ENCODE measurements around the gene PTCHD1.

The PTCHD1 gene

DNA sequence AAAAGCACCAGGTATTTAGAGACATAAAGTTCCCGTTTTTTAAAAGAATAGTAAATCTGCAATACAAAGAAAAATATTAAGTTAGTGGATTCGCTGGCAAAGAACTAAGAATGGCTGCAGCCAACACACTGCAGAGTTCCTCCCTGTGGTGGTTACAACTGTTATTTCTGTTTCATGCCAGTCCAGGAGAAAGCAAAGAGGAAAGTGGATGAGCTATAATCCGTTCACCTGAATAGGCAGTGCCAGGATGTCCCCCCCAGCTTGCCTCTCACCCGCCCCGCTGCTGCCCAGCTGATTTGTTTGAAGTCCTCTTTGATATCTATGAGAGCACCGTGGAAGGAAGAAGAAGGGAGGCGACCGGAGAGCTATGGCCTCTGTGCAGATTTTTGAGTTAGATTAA is 63.9 kb downstream of the PTCHD1 start:
- no peak overlapping the region for H3K9ac ChIP-seq (ENCODE audit: low read length)
- no peak overlapping the region for H2AFZ ChIP-seq (ENCODE audit: low read depth, low read length, severe bottlenecking)
- no peaks in the 10 kb centered on the region for H3K27me3 ChIP-seq (ENCODE audit: low read length)
- no peak overlapping the region for H3K4me3 ChIP-seq (ENCODE audit: insufficient read depth, low read length, poor library complexity, severe bottlenecking)
- H3K36me3 ChIP-seq (ENCODE audit: low read length), result no peaks in the 10 kb centered on the region
- H3K79me2 ChIP-seq (ENCODE audit: insufficient read depth, low read length), result no peaks in the 10 kb centered on the region
- H3K4me2 ChIP-seq (ENCODE audit: low read depth, low read length, poor library complexity, severe bottlenecking), result no peak overlapping the region
- no peak for TF ChIP-seq EZH2phosphoT487 (conservative IDR thresholded peaks at IDR 0.05; ENCODE audit: low read length)
- TF ChIP-seq, protein P1, sequence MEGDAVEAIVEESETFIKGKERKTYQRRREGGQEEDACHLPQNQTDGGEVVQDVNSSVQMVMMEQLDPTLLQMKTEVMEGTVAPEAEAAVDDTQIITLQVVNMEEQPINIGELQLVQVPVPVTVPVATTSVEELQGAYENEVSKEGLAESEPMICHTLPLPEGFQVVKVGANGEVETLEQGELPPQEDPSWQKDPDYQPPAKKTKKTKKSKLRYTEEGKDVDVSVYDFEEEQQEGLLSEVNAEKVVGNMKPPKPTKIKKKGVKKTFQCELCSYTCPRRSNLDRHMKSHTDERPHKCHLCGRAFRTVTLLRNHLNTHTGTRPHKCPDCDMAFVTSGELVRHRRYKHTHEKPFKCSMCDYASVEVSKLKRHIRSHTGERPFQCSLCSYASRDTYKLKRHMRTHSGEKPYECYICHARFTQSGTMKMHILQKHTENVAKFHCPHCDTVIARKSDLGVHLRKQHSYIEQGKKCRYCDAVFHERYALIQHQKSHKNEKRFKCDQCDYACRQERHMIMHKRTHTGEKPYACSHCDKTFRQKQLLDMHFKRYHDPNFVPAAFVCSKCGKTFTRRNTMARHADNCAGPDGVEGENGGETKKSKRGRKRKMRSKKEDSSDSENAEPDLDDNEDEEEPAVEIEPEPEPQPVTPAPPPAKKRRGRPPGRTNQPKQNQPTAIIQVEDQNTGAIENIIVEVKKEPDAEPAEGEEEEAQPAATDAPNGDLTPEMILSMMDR (IDR thresholded peaks at IDR 0.05; ENCODE audit: insufficient read depth, low read length, poor library complexity, severe bottlenecking), result no peak
- no peak overlapping the region for H3K27ac ChIP-seq (ENCODE audit: low read depth, low read length)
- H3K9me3 ChIP-seq (ENCODE audit: insufficient read depth, low read length), result no peaks in the 10 kb centered on the region
- H3K9me2 ChIP-seq (replicated peaks; ENCODE audit: insufficient read depth, low read length), result no peaks in the 10 kb centered on the region
- H3F3A ChIP-seq (ENCODE audit: insufficient read depth), result no peaks in the 10 kb centered on the region
- H4K20me1 ChIP-seq (ENCODE audit: low read depth, low read length), result no peaks in the 10 kb centered on the region

DNA sequence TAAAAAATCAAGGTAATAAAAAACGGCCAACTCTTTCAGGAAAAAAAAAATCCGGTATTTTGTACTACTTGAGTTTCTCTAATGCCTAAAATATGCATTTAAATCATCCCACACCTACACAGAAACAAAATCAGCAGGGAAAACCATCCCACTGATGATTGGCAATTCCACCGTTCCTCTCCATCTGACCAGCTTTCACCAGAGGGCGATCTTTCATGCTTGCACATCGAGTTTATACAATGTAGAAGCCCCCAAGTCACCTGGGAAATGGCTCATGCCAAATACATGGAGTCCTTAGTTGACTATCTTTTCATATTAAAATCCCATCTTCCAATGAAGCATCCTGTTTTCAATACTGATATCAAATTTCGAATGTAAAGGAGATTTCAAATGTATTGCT is 69.2 kb downstream of the PTCHD1 start:
- no peaks in the 10 kb centered on the region for H3K79me2 ChIP-seq (ENCODE audit: insufficient read depth, low read length)
- no peak overlapping the region for H2AFZ ChIP-seq (ENCODE audit: low read depth, low read length, severe bottlenecking)
- H3K9me2 ChIP-seq (replicated peaks; ENCODE audit: insufficient read depth, low read length), result no peaks in the 10 kb centered on the region
- no peaks in the 10 kb centered on the region for H4K20me1 ChIP-seq (ENCODE audit: low read depth, low read length)
- H3K27me3 ChIP-seq (ENCODE audit: low read length), result no peaks in the 10 kb centered on the region
- no peak overlapping the region for H3K4me2 ChIP-seq (ENCODE audit: low read depth, low read length, poor library complexity, severe bottlenecking)
- TF ChIP-seq, protein P1 (IDR thresholded peaks at IDR 0.05; ENCODE audit: insufficient read depth, low read length, poor library complexity, severe bottlenecking), result no peak
- no peak for TF ChIP-seq EZH2phosphoT487 (conservative IDR thresholded peaks at IDR 0.05; ENCODE audit: low read length)
- no peak overlapping the region for H3K4me3 ChIP-seq (ENCODE audit: insufficient read depth, low read length, poor library complexity, severe bottlenecking)
- no peak overlapping the region for H3K9ac ChIP-seq (ENCODE audit: low read length)
- H3K36me3 ChIP-seq (ENCODE audit: low read length), result no peaks in the 10 kb centered on the region
- no peak overlapping the region for H3K27ac ChIP-seq (ENCODE audit: low read depth, low read length)
- no peaks in the 10 kb centered on the region for H3F3A ChIP-seq (ENCODE audit: insufficient read depth)
- H3K9me3 ChIP-seq (ENCODE audit: insufficient read depth, low read length), result no peaks in the 10 kb centered on the region

DNA sequence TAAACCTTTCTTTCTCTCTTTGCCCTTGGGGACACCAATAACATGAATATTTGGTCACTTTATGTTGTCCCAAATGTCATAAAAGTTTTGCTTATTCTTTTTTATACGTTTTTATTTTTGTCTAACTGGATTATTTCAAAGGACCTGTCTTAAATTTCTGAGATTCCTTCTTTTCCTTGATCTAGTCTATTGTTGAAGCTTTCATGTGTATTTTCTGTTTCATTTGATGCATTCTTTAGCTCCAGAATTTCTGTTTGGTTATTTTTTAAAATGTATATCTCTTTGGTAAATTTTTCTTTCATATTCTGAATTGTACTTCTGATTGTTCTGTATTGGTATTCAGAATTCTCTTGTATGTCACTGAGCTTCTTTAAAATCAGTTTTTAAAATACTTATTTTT is 88.3 kb downstream of the PTCHD1 start:
- Histone ChIP-seq H2AFZ (ENCODE audit: low read depth, low read length, severe bottlenecking) (no peak overlapping the region), H3K4me2 (ENCODE audit: low read depth, low read length, poor library complexity, severe bottlenecking) (no peak overlapping the region), H3F3A (ENCODE audit: insufficient read depth) (no peaks in the 10 kb centered on the region), H3K4me3 (ENCODE audit: insufficient read depth, low read length, poor library complexity, severe bottlenecking) (no peak overlapping the region), H3K79me2 (ENCODE audit: insufficient read depth, low read length) (no peaks in the 10 kb centered on the region), H4K20me1 (ENCODE audit: low read depth, low read length) (no peaks in the 10 kb centered on the region), H3K27ac (ENCODE audit: low read depth, low read length) (no peak overlapping the region), H3K9me3 (ENCODE audit: insufficient read depth, low read length) (no peaks in the 10 kb centered on the region), H3K27me3 (ENCODE audit: low read length) (no peaks in the 10 kb centered on the region), H3K36me3 (ENCODE audit: low read length) (no peaks in the 10 kb centered on the region), H3K9ac (ENCODE audit: low read length) (no peak overlapping the region), H3K9me2 (replicated peaks; ENCODE audit: insufficient read depth, low read length) (no peaks in the 10 kb centered on the region)
- no peak for TF ChIP-seq EZH2phosphoT487 (conservative IDR thresholded peaks at IDR 0.05; ENCODE audit: low read length)
- TF ChIP-seq, protein P1 (IDR thresholded peaks at IDR 0.05; ENCODE audit: insufficient read depth, low read length, poor library complexity, severe bottlenecking), result no peak
